NB4 (cell line): Measurements from ENCODE around the gene ZNFX1.

Experiments
- MYC ChIP-seq: IDR thresholded peaks from 2 replicates; pipeline ENCODE4 v1.6.1; 2011; ENCODE audit warnings: low read depth, low read length
- POLR2A ChIP-seq: IDR thresholded peaks from 2 replicates; pipeline ENCODE4 v1.6.1; 2011; ENCODE audit warnings: mild to moderate bottlenecking; ENCODE audit not compliant: insufficient read length; ENCODE audit errors: extremely low read depth
- TF ChIP-seq, protein P1 (sequence below): IDR thresholded peaks from one replicate; pipeline ENCODE4 v1.5.1; 2012; ENCODE audit warnings: low read depth, low read length
- TF ChIP-seq, protein P2 (sequence below): IDR thresholded peaks from 2 replicates; pipeline ENCODE4 v1.6.1; 2011; ENCODE audit warnings: low read depth, low read length

DNA sequence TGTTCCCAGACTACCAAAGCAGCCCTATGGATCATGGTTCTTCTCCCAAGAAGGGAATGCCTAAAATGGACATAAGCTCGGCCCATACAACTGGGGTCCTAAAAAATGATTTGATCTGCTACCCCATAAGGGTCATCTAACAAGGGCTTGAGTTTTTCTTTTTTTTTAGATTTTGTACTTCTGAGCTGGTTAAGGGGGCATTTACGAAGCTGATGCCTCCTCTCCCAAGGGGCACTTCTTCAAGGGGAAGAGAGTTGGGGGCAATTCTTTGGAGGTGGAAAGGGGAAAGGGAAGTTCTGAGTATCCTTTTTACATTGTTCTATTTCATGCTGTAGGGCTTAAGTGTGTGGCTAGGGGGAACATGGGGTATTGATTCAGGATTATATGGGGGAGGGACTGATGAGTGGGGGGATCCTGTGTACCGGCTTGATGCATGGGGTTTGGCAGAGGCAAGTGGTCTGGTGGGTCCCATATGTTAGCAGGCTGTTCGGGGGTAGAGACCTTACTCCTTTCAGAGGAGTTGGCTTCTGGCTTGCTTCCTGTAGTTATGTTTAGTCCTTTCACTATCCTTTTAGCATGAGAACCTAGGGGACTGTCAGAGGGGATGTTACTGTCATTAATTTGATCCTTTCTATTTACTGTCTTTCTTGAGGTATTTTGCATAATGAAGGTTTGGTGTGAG lies 8.1 kb upstream of the ZNFX1 start:
- TF ChIP-seq, protein P1, sequence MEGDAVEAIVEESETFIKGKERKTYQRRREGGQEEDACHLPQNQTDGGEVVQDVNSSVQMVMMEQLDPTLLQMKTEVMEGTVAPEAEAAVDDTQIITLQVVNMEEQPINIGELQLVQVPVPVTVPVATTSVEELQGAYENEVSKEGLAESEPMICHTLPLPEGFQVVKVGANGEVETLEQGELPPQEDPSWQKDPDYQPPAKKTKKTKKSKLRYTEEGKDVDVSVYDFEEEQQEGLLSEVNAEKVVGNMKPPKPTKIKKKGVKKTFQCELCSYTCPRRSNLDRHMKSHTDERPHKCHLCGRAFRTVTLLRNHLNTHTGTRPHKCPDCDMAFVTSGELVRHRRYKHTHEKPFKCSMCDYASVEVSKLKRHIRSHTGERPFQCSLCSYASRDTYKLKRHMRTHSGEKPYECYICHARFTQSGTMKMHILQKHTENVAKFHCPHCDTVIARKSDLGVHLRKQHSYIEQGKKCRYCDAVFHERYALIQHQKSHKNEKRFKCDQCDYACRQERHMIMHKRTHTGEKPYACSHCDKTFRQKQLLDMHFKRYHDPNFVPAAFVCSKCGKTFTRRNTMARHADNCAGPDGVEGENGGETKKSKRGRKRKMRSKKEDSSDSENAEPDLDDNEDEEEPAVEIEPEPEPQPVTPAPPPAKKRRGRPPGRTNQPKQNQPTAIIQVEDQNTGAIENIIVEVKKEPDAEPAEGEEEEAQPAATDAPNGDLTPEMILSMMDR = no peak
- TF ChIP-seq POLR2A (peak; percentile 3), MYC (no peak)
- TF ChIP-seq, protein P2, sequence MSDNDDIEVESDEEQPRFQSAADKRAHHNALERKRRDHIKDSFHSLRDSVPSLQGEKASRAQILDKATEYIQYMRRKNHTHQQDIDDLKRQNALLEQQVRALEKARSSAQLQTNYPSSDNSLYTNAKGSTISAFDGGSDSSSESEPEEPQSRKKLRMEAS = no peak
